Hepatocyte (in vitro differentiated cells): Measurements from ENCODE around the gene FAM227B. TPM values are rescaled to one million over a fixed set of nuclear protein-coding genes. Genes with fewer than 3 reads are reported as not detected.

Experiments used
- DNase-seq: peaks from one replicate; pipeline ENCODE4 v3.0.0-alpha.2; 2016; ENCODE audit warnings: low spot score
- H2AFZ ChIP-seq: fragments of 200-600 bp; sonication (generic); 2 replicates; pipeline ENCODE4 v1.6.0; 2016; ENCODE audit warnings: antibody characterized with exemption, mild to moderate bottlenecking
- H3K27ac ChIP-seq: fragments of 200-600 bp; sonication (generic); 2 replicates; pipeline ENCODE4 v1.5.1; 2016; ENCODE audit warnings: mild to moderate bottlenecking
- H3K27me3 ChIP-seq: fragments of 200-600 bp; sonication (generic); 2 replicates; pipeline ENCODE4 v1.6.1; 2016
- H3K36me3 ChIP-seq: fragments of 200-600 bp; sonication (generic); replicated peaks from 2 replicates; pipeline ENCODE4 v1.5.1; 2016; ENCODE audit warnings: low read depth; ENCODE audit not compliant: insufficient read depth
- H3K4me1 ChIP-seq: fragments of 200-600 bp; sonication (generic); 2 replicates; pipeline ENCODE4 v1.5.1; 2016; ENCODE audit warnings: mild to moderate bottlenecking, moderate library complexity; ENCODE audit not compliant: insufficient read depth
- H3K4me2 ChIP-seq: fragments of 200-600 bp; sonication (generic); 2 replicates; pipeline ENCODE4 v1.6.0; 2016
- H3K4me3 ChIP-seq: fragments of 200-600 bp; sonication (generic); 2 replicates; pipeline ENCODE4 v1.5.1; 2016; ENCODE audit warnings: mild to moderate bottlenecking
- H3K79me2 ChIP-seq: fragments of 200-600 bp; sonication (generic); 2 replicates; pipeline ENCODE4 v1.6.0; 2017; ENCODE audit warnings: mild to moderate bottlenecking
- H3K9me2 ChIP-seq: fragments of 200-600 bp; sonication (generic); replicated peaks from 2 replicates; pipeline ENCODE4 v1.6.0; 2017; ENCODE audit warnings: mild to moderate bottlenecking; ENCODE audit not compliant: insufficient read depth
- H3K9me3 ChIP-seq: fragments of 200-600 bp; sonication (generic); 2 replicates; pipeline ENCODE4 v1.5.1; 2016; ENCODE audit warnings: low read depth, mild to moderate bottlenecking
- H4K20me1 ChIP-seq: fragments of 200-600 bp; sonication (generic); 2 replicates; pipeline ENCODE4 v1.6.0; 2016; ENCODE audit warnings: mild to moderate bottlenecking; ENCODE audit not compliant: insufficient read depth, poor library complexity, severe bottlenecking
- CTCF ChIP-seq: fragments of 200-600 bp; sonication (generic); IDR thresholded peaks from 2 replicates; pipeline ENCODE4 v1.5.1; 2016; ENCODE audit warnings: antibody characterized with exemption, mild to moderate bottlenecking; ENCODE audit not compliant: poor library complexity
- EZH2 ChIP-seq: fragments of 200-600 bp; sonication (generic); IDR thresholded peaks from 2 replicates; pipeline ENCODE4 v1.6.1; 2016; ENCODE audit warnings: antibody characterized with exemption, mild to moderate bottlenecking, borderline replicate concordance
- EZH2phosphoT487 ChIP-seq: fragments of 200-600 bp; sonication (generic); IDR thresholded peaks from one replicate; pipeline ENCODE4 v1.6.1; 2018; ENCODE audit warnings: antibody characterized with exemption, mild to moderate bottlenecking, low read depth, moderate library complexity; ENCODE audit not compliant: unreplicated experiment, severe bottlenecking
- WGBS: methylation state at CpG from one replicate; pipeline ENCODE4 v1.1.6; 2016; ENCODE audit warnings: low lambda C conversion rate; ENCODE audit errors: missing lambda C conversion rate; 5-methylcytosine and 5-hydroxymethylcytosine counted together
- polyA plus RNA-seq: library from polyadenylated mRNA; unstranded; fragments of >200 nt; fragmentation: Nextera tagmentation; extraction: Ambion mirVana; gene quantifications from 2 replicates; pipeline ENCODE4 v1.2.1, GENCODE V29; 2016
- total RNA-seq: library from RNA; depleted of rRNA; stranded (reverse); fragments of >200 nt; gene quantifications from 2 replicates; pipeline ENCODE4 v1.2.3, GENCODE V29; 2014

FAM227B gene
- total and polyA plus RNA-seq, 2 experiments from 2014 or later: 4.5 to 9.2 TPM

- TF ChIP-seq EZH2phosphoT487 (no peak), EZH2 (no peak), CTCF (no peak)
- Histone ChIP-seq H3K36me3 (no peaks in the 10 kb centered on the region), H3K27me3 (no peaks in the 10 kb centered on the region), H3K79me2 (no peaks in the 10 kb centered on the region), H3K4me1 (no peaks in the 10 kb centered on the region), H3K4me3 (no peak overlapping the region), H3K9me3 (no peaks in the 10 kb centered on the region), H3K27ac (no peak overlapping the region), H2AFZ (no peak overlapping the region), H3K4me2 (no peak overlapping the region), H3K9me2 (no peaks in the 10 kb centered on the region), H4K20me1 (no peaks in the 10 kb centered on the region)
- no peak for DNase-seq
Measured at GRCh38 chr15:49301562-49301961, 319.1 kb downstream of the FAM227B start.

DNA sequence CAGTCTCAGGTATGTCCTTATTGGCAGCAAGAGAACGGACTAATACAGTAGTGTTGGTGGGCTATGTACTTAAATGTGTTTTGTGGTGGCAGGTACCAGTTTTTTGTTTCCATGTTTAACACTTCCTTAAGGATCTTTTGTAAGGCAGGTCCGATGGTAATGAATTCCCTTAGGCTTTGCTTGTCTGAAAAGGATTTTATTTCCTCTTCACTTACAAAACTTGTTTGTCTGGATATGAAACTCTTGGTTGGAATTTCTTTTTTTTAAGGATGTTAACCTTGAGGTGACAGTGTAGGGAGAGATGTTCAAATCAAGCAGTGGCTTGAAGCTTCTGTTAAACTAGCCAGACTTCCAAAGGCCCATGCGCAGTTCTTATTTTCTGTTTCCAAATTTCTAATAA is 319.8 kb downstream of the FAM227B start:
- no peak overlapping the region for H3K4me3 ChIP-seq
- H3K79me2 ChIP-seq: no peaks in the 10 kb centered on the region
- H3K36me3 ChIP-seq: no peaks in the 10 kb centered on the region
- TF ChIP-seq CTCF (no peak), EZH2phosphoT487 (no peak), EZH2 (no peak)
- H3K27ac ChIP-seq: no peak overlapping the region
- no peak for DNase-seq
- H3K4me2 ChIP-seq: no peak overlapping the region
- H3K9me2 ChIP-seq: no peaks in the 10 kb centered on the region
- WGBS: 94% methylated on average over 3 of the region's 3 CpGs
- no peak overlapping the region for H2AFZ ChIP-seq
- no peaks in the 10 kb centered on the region for H3K27me3 ChIP-seq
- no peaks in the 10 kb centered on the region for H3K9me3 ChIP-seq
- no peaks in the 10 kb centered on the region for H4K20me1 ChIP-seq
- H3K4me1 ChIP-seq: no peaks in the 10 kb centered on the region

- Histone ChIP-seq H3K4me2 (no peak overlapping the region), H2AFZ (no peak overlapping the region), H4K20me1 (no peaks in the 10 kb centered on the region), H3K27ac (no peak overlapping the region), H3K36me3 (no peaks in the 10 kb centered on the region), H3K79me2 (no peaks in the 10 kb centered on the region), H3K4me3 (no peak overlapping the region), H3K27me3 (no peaks in the 10 kb centered on the region), H3K9me2 (no peaks in the 10 kb centered on the region), H3K4me1 (no peaks in the 10 kb centered on the region), H3K9me3 (no peaks in the 10 kb centered on the region)
- no peak for TF ChIP-seq EZH2
- 93% methylated on average over 1 of the region's 1 CpG for WGBS
- DNase-seq: no peak
Measured at GRCh38 chr15:49297584-49297983, 323.0 kb downstream of the FAM227B start.

GRCh38 chr15:49296258-49296657 is 324.4 kb downstream of the FAM227B start:
- DNase-seq: no peak
- no peaks in the 10 kb centered on the region for H3K79me2 ChIP-seq
- H3K36me3 ChIP-seq: no peaks in the 10 kb centered on the region
- no peak overlapping the region for H2AFZ ChIP-seq
- H3K4me3 ChIP-seq: no peak overlapping the region
- H3K9me2 ChIP-seq: no peaks in the 10 kb centered on the region
- H3K4me2 ChIP-seq: no peak overlapping the region
- TF ChIP-seq CTCF (no peak), EZH2 (no peak), EZH2phosphoT487 (no peak)
- no peaks in the 10 kb centered on the region for H3K27me3 ChIP-seq
- 89% methylated on average over 1 of the region's 1 CpG for WGBS
- no peaks in the 10 kb centered on the region for H4K20me1 ChIP-seq
- no peak overlapping the region for H3K27ac ChIP-seq
- no peaks in the 10 kb centered on the region for H3K4me1 ChIP-seq
- no peaks in the 10 kb centered on the region for H3K9me3 ChIP-seq
